ENCODE measurements around the gene HNF4A.

HNF4A gene

DNA sequence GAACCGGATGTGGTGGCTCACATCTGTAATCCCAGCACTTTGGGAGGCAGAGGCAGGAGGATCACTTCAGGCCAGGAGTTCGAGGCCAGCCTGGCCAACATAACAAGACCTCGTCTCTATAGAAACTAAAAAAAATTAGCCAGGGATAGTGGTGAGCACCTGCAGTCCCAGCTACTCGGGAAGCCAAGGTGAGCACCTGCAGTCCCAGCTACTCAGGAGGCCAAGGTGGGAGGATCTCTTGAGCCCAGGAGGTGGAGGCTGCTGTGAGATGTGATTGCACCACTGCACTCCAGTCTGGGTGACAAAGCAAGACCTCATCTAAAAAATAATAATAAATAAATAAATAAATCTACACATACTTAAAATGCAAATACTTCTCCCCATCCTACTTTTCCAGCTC is 65.0 kb downstream of the HNF4A start:
- Histone ChIP-seq H4K91ac (ENCODE audit: low read depth, low read length, poor library complexity) (no peak overlapping the region), H3K4ac (ENCODE audit: low read length) (no peak overlapping the region), H2AFZ (ENCODE audit: low read length) (no peak overlapping the region), H4K8ac (ENCODE audit: low read depth, low read length) (no peak overlapping the region), H3K27me3 (ENCODE audit: control insufficient read depth in 3 of 3, insufficient read depth in 3 of 3, low read depth in 1 of 3, low read length in 3 of 3) (peaks cover 0 to 17% (median 0%) of the 10 kb centered on the region in 3 experiments), H2BK12ac (ENCODE audit: low read length) (no peak overlapping the region), H3K27ac (replicated peaks; ENCODE audit: low read length) (no peak overlapping the region), H3K4me1 (ENCODE audit: control insufficient read depth in 2 of 2, insufficient read depth in 1 of 2, low read depth in 1 of 2, low read length in 2 of 2) (no peaks in the 10 kb centered on the region), H2BK15ac (ENCODE audit: low read length) (no peak overlapping the region), H3K9me3 (replicated peaks in 1 of 2; ENCODE audit: control insufficient read depth in 2 of 2, insufficient read depth in 1 of 2, low read depth in 1 of 2, low read length in 2 of 2) (peaks cover 0 to 2% of the 10 kb centered on the region in 2 donors), H3K14ac (ENCODE audit: low read length) (no peak overlapping the region), H2BK120ac (ENCODE audit: low read depth, low read length) (no peak overlapping the region), H2BK5ac (ENCODE audit: low read length) (no peak overlapping the region), H3K4me2 (ENCODE audit: insufficient read depth, low read length, poor library complexity, severe bottlenecking) (no peak overlapping the region), H3K4me3 (ENCODE audit: low read length in 2 of 2) (no peak overlapping the region), H3K23ac (ENCODE audit: low read depth, low read length, poor library complexity) (no peak overlapping the region), H3K9ac (ENCODE audit: low read depth, low read length, poor library complexity) (no peak overlapping the region), H3K18ac (ENCODE audit: low read length) (no peak overlapping the region), H3K79me1 (ENCODE audit: low read depth, low read length) (no peaks in the 10 kb centered on the region), H3K36me3 (replicated peaks in 1 of 2; ENCODE audit: control insufficient read depth in 2 of 2, insufficient read depth in 2 of 2, low read length in 2 of 2) (no peaks in the 10 kb centered on the region), H2AK5ac (ENCODE audit: low read depth, low read length) (no peak overlapping the region)
- WGBS, 2 donors (ENCODE audit: extremely low coverage in 2 of 2, insufficient read length in 2 of 2, insufficient replicate concordance in 1 of 2), result no CpG with 5 or more reads among the region's 4 CpGs
- DNase-seq (ENCODE audit: low spot score), result no peak

DNA sequence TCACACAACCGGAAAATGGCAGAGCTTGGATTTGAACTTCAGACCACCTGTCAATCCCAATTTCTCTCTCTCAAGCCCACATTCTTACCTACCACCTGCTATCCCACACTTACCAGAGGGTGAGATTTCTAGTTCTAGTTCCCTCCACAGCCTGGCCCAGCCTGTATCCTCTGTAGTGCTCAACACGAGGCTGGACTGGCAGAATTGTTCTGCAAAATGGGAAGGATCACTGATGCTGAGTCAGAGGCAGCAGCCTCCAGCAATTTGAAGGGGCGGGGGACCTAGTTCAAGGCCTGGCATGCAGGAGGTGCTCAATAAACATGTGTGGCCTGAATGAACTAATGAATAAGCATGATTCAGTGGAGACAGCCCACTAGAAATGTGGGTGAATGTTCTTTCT is 66.6 kb downstream of the HNF4A start:
- H3K4me1 ChIP-seq (ENCODE audit: control insufficient read depth in 2 of 2, insufficient read depth in 1 of 2, low read depth in 1 of 2, low read length in 2 of 2), result no peaks in the 10 kb centered on the region
- H3K4me2 ChIP-seq (ENCODE audit: insufficient read depth, low read length, poor library complexity, severe bottlenecking), result no peak overlapping the region
- no peaks in the 10 kb centered on the region for H3K79me1 ChIP-seq (ENCODE audit: low read depth, low read length)
- H3K27ac ChIP-seq (replicated peaks; ENCODE audit: low read length), result no peak overlapping the region
- no peak overlapping the region for H2AK5ac ChIP-seq (ENCODE audit: low read depth, low read length)
- no peak overlapping the region for H2AFZ ChIP-seq (ENCODE audit: low read length)
- no CpG with 5 or more reads among the region's 3 CpGs for WGBS, 2 donors (ENCODE audit: extremely low coverage in 2 of 2, insufficient read length in 2 of 2, insufficient replicate concordance in 1 of 2)
- H3K18ac ChIP-seq (ENCODE audit: low read length), result no peak overlapping the region
- no peak overlapping the region for H3K4me3 ChIP-seq (ENCODE audit: low read length in 2 of 2)
- H3K27me3 ChIP-seq (ENCODE audit: control insufficient read depth in 3 of 3, insufficient read depth in 3 of 3, low read depth in 1 of 3, low read length in 3 of 3), result peaks cover 0 to 7% (median 0%) of the 10 kb centered on the region in 3 experiments
- no peak overlapping the region for H4K8ac ChIP-seq (ENCODE audit: low read depth, low read length)
- H2BK15ac ChIP-seq (ENCODE audit: low read length), result no peak overlapping the region
- DNase-seq (ENCODE audit: low spot score), result no peak
- H3K23ac ChIP-seq (ENCODE audit: low read depth, low read length, poor library complexity), result no peak overlapping the region
- H2BK120ac ChIP-seq (ENCODE audit: low read depth, low read length), result no peak overlapping the region
- no peak overlapping the region for H2BK12ac ChIP-seq (ENCODE audit: low read length)
- H4K91ac ChIP-seq (ENCODE audit: low read depth, low read length, poor library complexity), result no peak overlapping the region
- peaks cover 0 to 2% of the 10 kb centered on the region in 2 donors for H3K9me3 ChIP-seq (replicated peaks in 1 of 2; ENCODE audit: control insufficient read depth in 2 of 2, insufficient read depth in 1 of 2, low read depth in 1 of 2, low read length in 2 of 2)
- no peak overlapping the region for H3K4ac ChIP-seq (ENCODE audit: low read length)
- H2BK5ac ChIP-seq (ENCODE audit: low read length), result no peak overlapping the region
- H3K9ac ChIP-seq (ENCODE audit: low read depth, low read length, poor library complexity), result no peak overlapping the region
- no peaks in the 10 kb centered on the region for H3K36me3 ChIP-seq (replicated peaks in 1 of 2; ENCODE audit: control insufficient read depth in 2 of 2, insufficient read depth in 2 of 2, low read length in 2 of 2)
- H3K14ac ChIP-seq (ENCODE audit: low read length), result no peak overlapping the region

DNA sequence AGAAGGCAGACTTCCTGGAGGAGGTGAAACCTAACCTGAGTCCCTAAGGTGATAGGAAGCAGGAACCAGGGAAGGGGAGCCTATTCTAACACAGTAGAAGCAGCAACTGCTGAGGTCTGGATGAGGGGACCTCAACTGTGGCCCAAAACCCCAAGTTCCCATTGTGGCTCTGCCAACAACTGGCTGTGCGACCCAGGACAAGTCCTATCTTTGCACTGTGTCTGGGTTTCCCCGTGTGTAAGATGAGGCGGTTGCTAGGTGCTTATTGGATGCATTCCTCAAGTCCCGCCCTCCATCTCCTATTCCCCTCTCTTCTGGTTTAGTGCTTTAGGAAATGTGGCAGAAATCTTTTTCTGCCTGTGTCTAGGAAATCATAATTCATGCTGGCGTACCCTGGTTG is 68.0 kb downstream of the HNF4A start:
- Histone ChIP-seq H3K79me1 (ENCODE audit: low read depth, low read length) (no peaks in the 10 kb centered on the region), H2BK120ac (ENCODE audit: low read depth, low read length) (no peak overlapping the region), H2BK15ac (ENCODE audit: low read length) (no peak overlapping the region), H3K36me3 (replicated peaks in 1 of 2; ENCODE audit: control insufficient read depth in 2 of 2, insufficient read depth in 2 of 2, low read length in 2 of 2) (no peaks in the 10 kb centered on the region), H2BK12ac (ENCODE audit: low read length) (no peak overlapping the region), H3K14ac (ENCODE audit: low read length) (no peak overlapping the region), H3K9me3 (replicated peaks in 1 of 2; ENCODE audit: control insufficient read depth in 2 of 2, insufficient read depth in 1 of 2, low read depth in 1 of 2, low read length in 2 of 2) (peaks cover 0 to under 1% of the 10 kb centered on the region in 2 donors), H2AFZ (ENCODE audit: low read length) (no peak overlapping the region), H3K18ac (ENCODE audit: low read length) (no peak overlapping the region), H2AK5ac (ENCODE audit: low read depth, low read length) (no peak overlapping the region), H3K4ac (ENCODE audit: low read length) (no peak overlapping the region), H3K4me2 (ENCODE audit: insufficient read depth, low read length, poor library complexity, severe bottlenecking) (no peak overlapping the region), H3K27ac (replicated peaks; ENCODE audit: low read length) (no peak overlapping the region), H4K8ac (ENCODE audit: low read depth, low read length) (no peak overlapping the region), H3K9ac (ENCODE audit: low read depth, low read length, poor library complexity) (peak overlapping the region; percentile 13), H2BK5ac (ENCODE audit: low read length) (no peak overlapping the region), H3K4me1 (ENCODE audit: control insufficient read depth in 2 of 2, insufficient read depth in 1 of 2, low read depth in 1 of 2, low read length in 2 of 2) (no peaks in the 10 kb centered on the region), H3K23ac (ENCODE audit: low read depth, low read length, poor library complexity) (no peak overlapping the region), H3K4me3 (ENCODE audit: low read length in 2 of 2) (no peak overlapping the region), H3K27me3 (ENCODE audit: control insufficient read depth in 3 of 3, insufficient read depth in 3 of 3, low read depth in 1 of 3, low read length in 3 of 3) (peaks cover 0 to 7% (median 0%) of the 10 kb centered on the region in 3 experiments), H4K91ac (ENCODE audit: low read depth, low read length, poor library complexity) (no peak overlapping the region)
- DNase-seq (ENCODE audit: low spot score), result no peak
- no CpG with 5 or more reads among the region's 5 CpGs for WGBS, 2 donors (ENCODE audit: extremely low coverage in 2 of 2, insufficient read length in 2 of 2, insufficient replicate concordance in 1 of 2)

DNA sequence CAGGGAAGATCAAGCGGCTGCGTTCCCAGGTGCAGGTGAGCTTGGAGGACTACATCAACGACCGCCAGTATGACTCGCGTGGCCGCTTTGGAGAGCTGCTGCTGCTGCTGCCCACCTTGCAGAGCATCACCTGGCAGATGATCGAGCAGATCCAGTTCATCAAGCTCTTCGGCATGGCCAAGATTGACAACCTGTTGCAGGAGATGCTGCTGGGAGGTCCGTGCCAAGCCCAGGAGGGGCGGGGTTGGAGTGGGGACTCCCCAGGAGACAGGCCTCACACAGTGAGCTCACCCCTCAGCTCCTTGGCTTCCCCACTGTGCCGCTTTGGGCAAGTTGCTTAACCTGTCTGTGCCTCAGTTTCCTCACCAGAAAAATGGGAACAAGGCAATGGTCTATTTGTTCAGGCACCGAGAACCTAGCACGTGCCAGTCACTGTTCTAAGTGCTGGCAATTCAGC is 68.6 kb downstream of the HNF4A start:
- no peak overlapping the region for H3K23ac ChIP-seq (ENCODE audit: low read depth, low read length, poor library complexity)
- H2BK15ac ChIP-seq (ENCODE audit: low read length), result no peak overlapping the region
- no peak overlapping the region for H2BK12ac ChIP-seq (ENCODE audit: low read length)
- no peak overlapping the region for H2BK120ac ChIP-seq (ENCODE audit: low read depth, low read length)
- H3K4me2 ChIP-seq (ENCODE audit: insufficient read depth, low read length, poor library complexity, severe bottlenecking), result no peak overlapping the region
- no peaks in the 10 kb centered on the region for H3K9me3 ChIP-seq (replicated peaks in 1 of 2; ENCODE audit: control insufficient read depth in 2 of 2, insufficient read depth in 1 of 2, low read depth in 1 of 2, low read length in 2 of 2)
- H3K18ac ChIP-seq (ENCODE audit: low read length), result peak overlapping the region; percentile 44
- DNase-seq (ENCODE audit: low spot score), result no peak
- no peak overlapping the region for H4K8ac ChIP-seq (ENCODE audit: low read depth, low read length)
- H3K9ac ChIP-seq (ENCODE audit: low read depth, low read length, poor library complexity), result no peak overlapping the region
- H3K27me3 ChIP-seq (ENCODE audit: control insufficient read depth in 3 of 3, insufficient read depth in 3 of 3, low read depth in 1 of 3, low read length in 3 of 3), result peaks cover 0 to 7% (median 0%) of the 10 kb centered on the region in 3 experiments
- H3K14ac ChIP-seq (ENCODE audit: low read length), result no peak overlapping the region
- H4K91ac ChIP-seq (ENCODE audit: low read depth, low read length, poor library complexity), result no peak overlapping the region
- H2BK5ac ChIP-seq (ENCODE audit: low read length), result peak overlapping the region; percentile 72
- no peaks in the 10 kb centered on the region for H3K4me1 ChIP-seq (ENCODE audit: control insufficient read depth in 2 of 2, insufficient read depth in 1 of 2, low read depth in 1 of 2, low read length in 2 of 2)
- H3K79me1 ChIP-seq (ENCODE audit: low read depth, low read length), result no peaks in the 10 kb centered on the region
- no peak overlapping the region for H3K27ac ChIP-seq (replicated peaks; ENCODE audit: low read length)
- no peak overlapping the region for H2AFZ ChIP-seq (ENCODE audit: low read length)
- H3K4ac ChIP-seq (ENCODE audit: low read length), result no peak overlapping the region
- no peaks in the 10 kb centered on the region for H3K36me3 ChIP-seq (replicated peaks in 1 of 2; ENCODE audit: control insufficient read depth in 2 of 2, insufficient read depth in 2 of 2, low read length in 2 of 2)
- WGBS, 2 donors (ENCODE audit: extremely low coverage in 2 of 2, insufficient read length in 2 of 2, insufficient replicate concordance in 1 of 2), result no CpG with 5 or more reads among the region's 14 CpGs
- no peak overlapping the region for H2AK5ac ChIP-seq (ENCODE audit: low read depth, low read length)
- H3K4me3 ChIP-seq (ENCODE audit: low read length in 2 of 2), result no peak overlapping the region

All from neuronal stem cell (in vitro differentiated cells).